Left ventricle myocardium inferior (tissue), 1 donor: Measurements from ENCODE around the gene OSBPL3. TPM values are rescaled to one million over a fixed set of nuclear protein-coding genes. Genes with fewer than 3 reads are reported as not detected.

Source experiments
- DNase-seq: peaks from one replicate; pipeline ENCODE4 v3.0.0-alpha.2; 2020
- H3K27ac ChIP-seq: fragments of 200-600 bp; replicated peaks from 2 replicates; pipeline ENCODE4 v1.8.0; 2021
- H3K27me3 ChIP-seq: fragments of 200-600 bp; 2 replicates; pipeline ENCODE4 v1.8.0; 2021; ENCODE audit warnings: low read depth
- H3K36me3 ChIP-seq: fragments of 200-600 bp; 2 replicates; pipeline ENCODE4 v1.8.0; 2021
- H3K4me1 ChIP-seq: fragments of 200-600 bp; 2 replicates; pipeline ENCODE4 v1.8.0; 2021
- H3K4me3 ChIP-seq: fragments of 200-600 bp; 2 replicates; pipeline ENCODE4 v1.8.0; 2021; ENCODE audit warnings: mild to moderate bottlenecking, moderate library complexity
- H3K9me3 ChIP-seq: fragments of 200-600 bp; replicated peaks from 2 replicates; pipeline ENCODE4 v1.8.0; 2021
- intact Hi-C: fragments of 100-400 bp; cut with micrococcal nuclease; formaldehyde crosslinking; loops from one replicate; pipeline ENCODE4 v1.11.0; 2022
- total RNA-seq: library from RNA; stranded (reverse); fragmentation: NEBNext Ultra II Directional; extraction: Animal tissue kit (Norgen Biotek cat#: 25700); gene quantifications from one replicate; pipeline ENCODE4 v1.2.1, GENCODE V29; 2021
- TF ChIP-seq, protein P1 (sequence below): fragments of 200-600 bp; IDR thresholded peaks from 2 replicates; pipeline ENCODE4 v1.8.0; 2021; ENCODE audit warnings: antibody characterized with exemption, mild to moderate bottlenecking, borderline replicate concordance
- donor health status: DM: no; HTN: yes; CAD: no; lungs with severe emphysema.

OSBPL3 gene
- total RNA-seq, 1 donor from 2014 or later, result 4.3 TPM

DNA sequence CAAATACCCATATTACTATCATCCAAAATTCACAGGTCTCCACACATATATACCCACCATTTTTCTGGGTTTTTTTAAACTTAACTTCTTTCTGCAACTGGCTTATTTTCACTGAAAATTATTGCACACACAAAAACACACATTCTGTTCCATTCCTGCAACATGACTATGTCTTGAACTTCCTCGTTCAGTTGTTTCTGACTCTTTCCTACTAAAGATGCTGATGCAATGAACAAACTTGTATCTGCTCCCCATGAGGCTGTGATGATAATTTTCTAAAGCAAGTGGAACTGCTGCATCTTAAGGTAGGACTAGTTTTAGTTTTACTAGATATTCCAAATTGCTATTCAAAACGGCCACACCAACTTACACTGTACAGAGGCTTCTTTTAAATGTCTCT lies 77.7 kb downstream of the OSBPL3 start:
- Histone ChIP-seq H3K27ac (no peak overlapping the region), H3K36me3 (no peaks in the 10 kb centered on the region), H3K9me3 (no peaks in the 10 kb centered on the region), H3K4me1 (peaks cover 16% of the 10 kb centered on the region), H3K27me3 (no peaks in the 10 kb centered on the region), H3K4me3 (no peak overlapping the region)
- TF ChIP-seq, protein P1, sequence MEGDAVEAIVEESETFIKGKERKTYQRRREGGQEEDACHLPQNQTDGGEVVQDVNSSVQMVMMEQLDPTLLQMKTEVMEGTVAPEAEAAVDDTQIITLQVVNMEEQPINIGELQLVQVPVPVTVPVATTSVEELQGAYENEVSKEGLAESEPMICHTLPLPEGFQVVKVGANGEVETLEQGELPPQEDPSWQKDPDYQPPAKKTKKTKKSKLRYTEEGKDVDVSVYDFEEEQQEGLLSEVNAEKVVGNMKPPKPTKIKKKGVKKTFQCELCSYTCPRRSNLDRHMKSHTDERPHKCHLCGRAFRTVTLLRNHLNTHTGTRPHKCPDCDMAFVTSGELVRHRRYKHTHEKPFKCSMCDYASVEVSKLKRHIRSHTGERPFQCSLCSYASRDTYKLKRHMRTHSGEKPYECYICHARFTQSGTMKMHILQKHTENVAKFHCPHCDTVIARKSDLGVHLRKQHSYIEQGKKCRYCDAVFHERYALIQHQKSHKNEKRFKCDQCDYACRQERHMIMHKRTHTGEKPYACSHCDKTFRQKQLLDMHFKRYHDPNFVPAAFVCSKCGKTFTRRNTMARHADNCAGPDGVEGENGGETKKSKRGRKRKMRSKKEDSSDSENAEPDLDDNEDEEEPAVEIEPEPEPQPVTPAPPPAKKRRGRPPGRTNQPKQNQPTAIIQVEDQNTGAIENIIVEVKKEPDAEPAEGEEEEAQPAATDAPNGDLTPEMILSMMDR, result no peak
- intact Hi-C loops, result no loop called here
- no peak for DNase-seq

DNA sequence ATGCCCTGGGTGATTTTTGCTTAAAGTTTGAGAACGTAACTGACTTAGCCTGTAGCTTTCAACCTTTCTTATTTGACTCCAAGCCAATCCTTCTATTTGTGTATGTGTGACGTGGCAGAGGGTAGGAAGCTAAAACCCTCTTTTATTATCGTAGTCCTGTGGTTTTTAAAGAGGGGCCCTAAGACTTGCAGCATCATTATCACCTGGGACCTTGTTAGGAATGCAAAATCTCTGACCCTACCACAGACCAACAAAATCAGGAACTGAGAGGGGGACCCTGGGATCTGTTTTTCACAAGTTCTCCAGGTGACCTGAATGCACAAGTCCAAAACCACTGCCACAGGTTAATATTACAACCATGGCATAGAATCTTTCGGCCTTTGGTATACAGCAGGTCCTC lies 80.1 kb downstream of the OSBPL3 start:
- H3K4me3 ChIP-seq, result no peak overlapping the region
- no peak for DNase-seq
- peaks cover 18% of the 10 kb centered on the region for H3K4me1 ChIP-seq
- no peaks in the 10 kb centered on the region for H3K36me3 ChIP-seq
- no peaks in the 10 kb centered on the region for H3K27me3 ChIP-seq
- intact Hi-C loops, result no loop called here
- no peaks in the 10 kb centered on the region for H3K9me3 ChIP-seq
- TF ChIP-seq, protein P1, result no peak
- H3K27ac ChIP-seq, result no peak overlapping the region

DNA sequence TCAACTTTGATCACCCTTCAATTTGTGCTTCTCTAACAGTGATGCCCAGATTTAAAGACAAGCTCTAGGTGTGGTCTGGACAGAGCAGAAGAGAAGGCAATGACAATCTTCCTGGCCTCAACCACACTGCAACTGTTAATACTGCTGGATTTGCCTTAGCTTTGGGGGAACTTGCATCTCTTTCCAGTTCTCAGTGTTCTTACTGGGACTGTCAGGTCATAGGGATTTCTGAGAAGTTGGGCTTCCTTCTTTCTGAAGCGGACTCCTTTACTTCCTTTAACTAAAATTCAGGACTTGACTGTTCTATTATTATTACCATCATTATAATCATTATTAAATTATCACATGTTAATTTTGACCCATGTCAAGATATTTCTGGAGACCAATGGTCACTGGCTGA lies 80.8 kb downstream of the OSBPL3 start:
- Histone ChIP-seq H3K27me3 (no peaks in the 10 kb centered on the region), H3K36me3 (no peaks in the 10 kb centered on the region), H3K9me3 (no peaks in the 10 kb centered on the region), H3K4me3 (no peak overlapping the region), H3K4me1 (peaks cover 21% of the 10 kb centered on the region), H3K27ac (no peak overlapping the region)
- TF ChIP-seq, protein P1, result no peak
- no peak for DNase-seq
- intact Hi-C loops, result no loop called here

DNA sequence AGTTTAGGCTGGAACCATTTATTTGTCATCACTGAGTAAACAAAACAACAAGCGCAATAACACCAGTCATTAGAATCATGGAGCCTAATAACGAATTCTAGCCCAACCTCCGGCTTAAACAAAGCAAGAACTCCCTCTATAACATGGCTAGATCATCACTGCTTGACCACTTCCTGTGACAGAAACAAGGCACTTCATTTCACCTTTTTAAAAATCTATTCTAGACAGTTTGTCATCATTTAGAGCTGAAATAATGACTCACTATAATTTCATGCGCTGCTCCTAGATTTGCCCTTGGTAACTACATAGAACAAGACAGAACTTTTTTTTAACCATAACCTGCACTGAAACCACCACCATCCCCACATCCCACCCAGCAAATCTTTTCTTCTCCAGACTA lies 81.3 kb downstream of the OSBPL3 start:
- H3K27ac ChIP-seq, result no peak overlapping the region
- H3K9me3 ChIP-seq, result no peaks in the 10 kb centered on the region
- TF ChIP-seq, protein P1, result no peak
- H3K4me3 ChIP-seq, result no peak overlapping the region
- no peak for DNase-seq
- H3K27me3 ChIP-seq, result no peaks in the 10 kb centered on the region
- no peaks in the 10 kb centered on the region for H3K36me3 ChIP-seq
- intact Hi-C loops, result no loop called here
- H3K4me1 ChIP-seq, result peaks cover 20% of the 10 kb centered on the region

DNA sequence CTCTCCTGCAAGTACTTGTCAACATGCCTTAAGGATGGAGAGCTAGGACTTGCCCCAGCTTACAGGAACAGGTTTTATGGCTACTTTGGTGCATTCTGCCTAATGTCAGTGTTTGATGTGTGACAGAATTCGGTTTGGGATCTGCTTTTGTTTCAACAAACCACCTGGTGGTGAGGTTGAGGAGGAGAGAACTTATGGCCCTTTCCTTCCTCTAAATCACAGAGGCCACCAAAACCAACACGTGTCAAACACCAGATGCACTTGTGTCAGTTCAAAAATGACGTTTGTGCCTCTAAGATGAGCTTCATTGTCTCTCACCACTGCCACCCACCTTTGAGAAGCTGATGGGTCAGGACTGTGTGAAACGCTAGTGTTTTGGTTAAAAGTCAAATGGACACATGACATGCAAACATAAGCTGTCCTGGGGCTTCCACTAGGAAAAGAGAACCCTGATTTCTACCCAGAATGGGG lies 83.9 kb downstream of the OSBPL3 start:
- Histone ChIP-seq H3K4me1 (peaks cover 20% of the 10 kb centered on the region), H3K27me3 (no peaks in the 10 kb centered on the region), H3K36me3 (no peaks in the 10 kb centered on the region), H3K27ac (no peak overlapping the region), H3K4me3 (no peak overlapping the region), H3K9me3 (no peaks in the 10 kb centered on the region)
- DNase-seq, result no peak
- intact Hi-C loops, result no loop called here
- TF ChIP-seq, protein P1, result no peak
